Measurements from ENCODE around the gene RELN.
"Not testable (repeated sequence)": the region's sequence is repeated elsewhere in the genome, so short reads cannot be mapped to it uniquely, and the experiment has no call there.

Gene RELN

GRCh38 chr7:103940382-103941268 is 48.8 kb downstream of the RELN start:
- DNase-seq, result no peak

DNA sequence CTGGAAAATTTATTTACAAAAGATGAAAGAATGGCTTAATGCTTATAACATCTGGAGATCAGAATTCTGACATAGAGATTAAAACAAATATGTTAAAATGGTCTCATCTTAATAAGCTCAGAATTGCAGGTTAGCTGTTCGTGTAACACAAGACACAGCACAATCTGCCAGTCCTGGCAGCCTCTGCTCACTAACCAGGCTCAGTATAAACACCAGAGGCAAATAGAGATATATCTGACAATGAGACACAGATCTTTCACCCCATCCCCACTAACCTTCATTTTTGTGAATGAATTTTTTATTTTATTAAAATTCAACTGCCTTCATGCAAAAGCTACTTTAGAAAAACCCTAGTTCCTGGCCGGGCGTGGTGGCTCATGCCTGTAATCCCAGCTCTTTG is 51.8 kb downstream of the RELN start:
- DNase-seq, result no peak

GRCh38 chr7:103936558-103936957 is 52.9 kb downstream of the RELN start:
- no peak for DNase-seq

DNA sequence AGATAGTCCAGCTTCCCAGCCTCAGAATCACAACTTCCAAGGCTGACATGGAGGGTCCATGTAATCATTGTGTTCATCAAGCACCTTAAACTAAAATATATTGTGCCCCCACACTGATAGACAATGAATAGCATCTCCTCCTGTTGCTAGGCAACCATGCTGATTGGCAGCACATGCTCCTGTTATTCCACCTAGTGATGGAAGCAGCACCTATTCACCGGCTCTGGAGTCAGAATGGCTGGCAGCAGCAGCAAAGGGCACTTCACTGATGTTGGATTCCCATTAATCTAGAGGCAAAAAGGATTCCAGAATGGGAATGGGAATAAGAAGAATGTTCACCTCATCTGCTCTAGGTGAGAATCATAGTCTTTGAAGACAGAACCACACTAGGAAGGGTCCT is 55.0 kb downstream of the RELN start:
- no peak for DNase-seq

GRCh38 chr7:103932389-103932788 is 57.1 kb downstream of the RELN start:
- DNase-seq, result no peak

DNA sequence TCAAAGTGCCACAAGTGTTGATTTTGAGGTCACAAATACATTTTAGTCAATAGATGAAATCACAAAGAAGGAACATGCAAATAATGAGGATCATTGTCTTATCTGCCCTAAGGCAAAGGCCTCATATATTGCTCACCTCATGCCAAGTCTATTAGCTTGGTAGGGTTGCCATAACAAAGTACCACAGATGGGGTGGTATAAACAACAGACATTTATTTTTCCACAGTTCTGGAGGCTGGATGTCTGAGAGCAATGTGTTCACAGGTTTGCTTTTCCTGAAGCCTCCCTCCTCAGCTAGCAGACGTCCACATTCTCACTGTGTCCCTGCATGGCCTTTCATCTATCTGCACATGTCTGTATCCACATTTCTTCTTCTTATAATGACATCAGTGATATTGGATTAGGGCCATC is 59.6 kb downstream of the RELN start:
- no peak for DNase-seq

GRCh38 chr7:103928581-103928980 is 60.9 kb downstream of the RELN start:
- no peak for DNase-seq

GRCh38 chr7:103924184-103924583 is 65.3 kb downstream of the RELN start:
- DNase-seq, result no peak

DNA sequence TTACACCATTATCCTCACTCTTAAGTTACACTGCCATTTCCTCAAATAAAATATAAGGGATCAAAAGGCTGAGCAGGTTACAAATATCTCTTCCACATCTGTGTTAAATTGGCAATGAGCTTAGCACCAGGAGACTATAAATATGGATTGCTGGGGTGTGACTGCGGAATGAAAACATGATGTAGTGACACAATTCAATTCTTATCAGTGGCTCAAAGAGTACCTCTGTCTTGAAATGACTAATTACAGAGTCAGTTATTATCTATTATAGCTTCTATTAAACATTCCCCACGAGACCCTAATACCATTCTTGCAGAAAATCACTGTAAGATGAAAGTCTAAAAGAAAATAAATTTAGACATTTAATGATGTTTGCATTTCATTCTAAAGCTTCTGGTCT is 67.1 kb downstream of the RELN start:
- no peak for DNase-seq

DNA sequence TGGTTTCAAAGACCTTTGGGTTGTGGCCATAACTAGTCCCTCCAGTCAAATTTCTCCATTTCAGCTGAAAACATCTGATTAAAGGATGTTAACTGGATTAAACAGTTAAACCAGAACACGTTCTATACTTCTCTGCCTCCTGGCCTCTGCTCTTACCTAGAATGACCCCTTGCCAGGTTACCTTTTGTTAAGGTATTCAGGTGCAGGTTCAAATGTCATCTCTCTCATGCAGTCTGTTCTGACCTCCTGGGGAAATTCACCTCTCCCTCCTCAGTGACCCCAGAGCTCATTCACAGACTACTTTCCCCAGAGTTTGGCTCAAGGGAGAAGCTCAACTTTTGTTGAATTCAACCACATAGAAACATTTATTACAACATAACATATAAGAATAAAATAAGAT is 67.8 kb downstream of the RELN start:
- DNase-seq, result no peak

- DNase-seq, result peak; percentile 66
These were observed 70.1 kb downstream of the RELN start for GRCh38 chr7:103919272-103919868.

GRCh38 chr7:103918631-103919271 is 70.7 kb downstream of the RELN start:
- no peak for DNase-seq

DNA sequence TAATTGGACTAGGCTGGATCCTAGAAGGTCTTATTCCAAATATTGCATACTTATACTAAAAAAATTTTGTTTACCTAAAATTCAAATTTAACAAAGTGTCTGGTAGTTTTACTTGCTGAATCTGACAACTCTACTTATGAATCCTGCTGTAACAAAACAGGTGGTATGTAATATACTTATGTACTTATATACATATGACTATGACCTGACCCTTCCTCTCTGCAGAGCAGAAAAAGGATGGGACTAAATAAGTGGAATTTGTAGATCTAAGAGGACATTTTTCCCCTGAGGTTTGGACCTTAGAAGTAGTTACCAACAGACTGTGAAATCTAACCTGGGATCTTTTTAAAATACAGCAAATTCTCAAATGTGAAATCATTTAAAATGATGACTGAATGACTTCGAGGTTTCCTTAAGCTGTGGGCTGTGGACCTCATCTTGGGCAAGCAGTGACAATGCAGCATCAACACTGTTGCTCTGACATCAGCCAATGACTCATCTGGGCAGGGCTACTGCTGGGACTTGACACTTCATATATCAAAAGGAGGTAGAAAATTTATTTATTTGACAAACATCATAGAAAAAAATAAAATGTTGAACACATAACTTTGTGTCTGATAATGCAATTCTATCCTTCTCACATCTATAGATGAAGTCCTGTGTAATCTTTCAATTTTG is 73.6 kb downstream of the RELN start:
- no peak for DNase-seq

- no peak for DNase-seq
These were observed 75.1 kb downstream of the RELN start for GRCh38 chr7:103914147-103914899.

- no peak for DNase-seq
These were observed 76.4 kb downstream of the RELN start for GRCh38 chr7:103912891-103913605.

DNA sequence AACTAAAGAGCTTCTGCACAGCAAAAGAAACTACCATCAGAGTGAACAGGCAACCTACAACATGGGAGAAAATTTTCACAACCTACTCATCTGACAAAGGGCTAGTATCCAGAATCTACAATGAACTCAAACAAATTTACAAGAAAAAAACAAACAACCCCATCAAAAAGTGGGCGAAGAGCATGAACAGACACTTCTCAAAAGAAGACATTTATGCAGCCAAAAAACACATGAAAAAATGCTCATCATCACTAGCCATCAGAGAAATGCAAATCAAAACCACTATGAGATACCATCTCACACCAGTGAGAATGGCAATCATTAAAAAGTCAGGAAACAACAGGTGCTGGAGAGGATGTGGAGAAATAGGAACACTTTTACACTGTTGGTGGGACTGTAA is 78.4 kb downstream of the RELN start:
- DNase-seq, result not testable (repeated sequence)

GRCh38 chr7:103905997-103906396 is 83.5 kb downstream of the RELN start:
- no peak for DNase-seq

DNA sequence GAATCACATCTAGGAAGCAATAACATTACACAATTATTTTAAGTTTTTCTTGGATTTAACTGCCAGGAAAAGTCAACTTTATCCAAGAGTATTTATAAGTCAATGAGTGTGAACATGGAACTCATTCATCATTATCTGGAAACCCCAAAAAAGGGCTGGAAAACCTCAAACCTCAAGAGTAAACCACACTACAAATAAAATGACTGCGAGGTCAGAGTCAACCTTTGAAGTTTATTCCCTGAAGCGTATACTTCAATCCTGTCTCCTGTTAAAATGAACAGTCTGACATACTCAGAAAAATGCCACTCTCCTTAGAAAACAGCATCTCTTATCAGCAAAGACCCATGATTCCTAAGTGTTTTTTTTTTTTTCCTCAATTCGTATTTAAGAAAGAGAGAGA is 86.5 kb downstream of the RELN start:
- DNase-seq, result no peak

DNA sequence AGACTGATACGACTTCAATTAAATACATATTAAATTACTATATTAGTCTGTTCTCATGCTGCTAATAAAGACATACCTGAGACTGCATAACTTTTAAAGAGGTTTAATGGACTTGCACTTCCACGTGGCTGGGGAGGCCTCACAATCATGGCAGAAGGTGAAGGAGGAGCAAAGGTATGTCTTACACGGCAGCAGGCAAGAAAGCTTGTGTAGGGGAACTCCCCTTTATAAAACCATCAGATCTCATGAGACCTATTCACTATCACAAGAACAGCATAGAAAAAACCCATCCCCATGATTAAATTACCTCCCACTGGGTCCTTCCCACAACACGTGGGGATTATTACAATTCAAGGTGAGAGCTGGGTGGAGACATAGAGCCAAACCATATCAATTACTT is 92.6 kb downstream of the RELN start:
- not testable (repeated sequence) for DNase-seq

GRCh38 chr7:103894656-103895596 is 94.5 kb downstream of the RELN start:
- no peak for DNase-seq

GRCh38 chr7:103893350-103893749 is 96.1 kb downstream of the RELN start:
- DNase-seq, result no peak

All from hematopoietic multipotent progenitor cell treated with erythropoietin and hydrocortisone succinate and interleukin-3 and kit ligand, for 8 days (in vitro differentiated cells).